Cardiac fibroblast (primary cell): Measurements from ENCODE around the gene MED13L.
A peak's percentile ranks its signal among the peaks of the same experiment; 100 is the strongest.

Experiments
- DNase-seq, 2 donors: peaks; one replicate each; pipeline versions ENCODE4 v3.0.0 to v3.0.0-alpha.2; 2010; ENCODE audit warnings: low read depth in 2 of 2
- H3K4me3 ChIP-seq, 2 donors: replicated peaks in 1 of 2; 1 replicate in 1 of 2; 2 replicates in 1 of 2; pipeline ENCODE4 v1.5.1; 2011; ENCODE audit warnings: low read depth in 2 of 2, low read length in 2 of 2, mild to moderate bottlenecking in 2 of 2, moderate library complexity in 1 of 2
- CTCF ChIP-seq: IDR thresholded peaks from one replicate; pipeline ENCODE4 v1.5.1; 2011; ENCODE audit warnings: low read depth, mild to moderate bottlenecking, low read length, inconsistent platforms

The MED13L gene

GRCh38 chr12:116277467-116278278 lies at the start of gene MED13L:
Gene MED13L, minus strand, starts transcription at chr12:116277693. Its CDS starts 562 bp downstream, at chr12:116277131.
- DNase-seq: peak; percentile 83 to 94
- peak within 1 kb of the TSS; percentile 84 to 88 for H3K4me3 ChIP-seq
- peak; percentile 7 for TF ChIP-seq CTCF

GRCh38 chr12:116325336-116325664 lies 47.8 kb upstream of the MED13L start:
- H3K4me3 ChIP-seq: no peak overlapping the region
- no peak for DNase-seq
- TF ChIP-seq CTCF: no peak

GRCh38 chr12:116324654-116325335 lies 47.3 kb upstream of the MED13L start:
- no peak overlapping the region for H3K4me3 ChIP-seq
- DNase-seq: no peak
- no peak for TF ChIP-seq CTCF

- TF ChIP-seq CTCF: no peak
- no peak for DNase-seq
- no peak overlapping the region for H3K4me3 ChIP-seq
Observed at GRCh38 chr12:116323406-116324386, 46.2 kb upstream of the MED13L start.

GRCh38 chr12:116321913-116322312 lies 44.4 kb upstream of the MED13L start:
- H3K4me3 ChIP-seq: no peak overlapping the region
- TF ChIP-seq CTCF: no peak
- no peak for DNase-seq

GRCh38 chr12:116320791-116321217 lies 43.3 kb upstream of the MED13L start:
- H3K4me3 ChIP-seq: no peak overlapping the region
- DNase-seq: peak in 1 of 2 donors; percentile 66
- no peak for TF ChIP-seq CTCF
